H1 (cell line): ENCODE data around the gene SOCS7. TPM values are rescaled to one million over a fixed set of nuclear protein-coding genes. Genes with fewer than 3 reads are reported as not detected.

ENCODE experiments used
- ASH2L ChIP-seq: fragments of 200-600, 300-600 bp; sonication (generic); IDR thresholded peaks from one replicate; pipeline ENCODE4 v1.7.1; 2017; ENCODE audit warnings: low read length
- CBX5 ChIP-seq: fragments of 300-800, 300-1000 bp; sonication (generic); IDR thresholded peaks from 2 replicates; pipeline ENCODE4 v1.7.1; 2016; ENCODE audit warnings: antibody characterized with exemption, low read length, low read depth
- CEBPB ChIP-seq: IDR thresholded peaks from 2 replicates; pipeline ENCODE4 v1.6.1; 2012; ENCODE audit warnings: low read depth, low read length
- EGR1 ChIP-seq: IDR thresholded peaks from 2 replicates; pipeline ENCODE4 v1.6.1; 2011; ENCODE audit warnings: low read depth, low read length, borderline replicate concordance
- EZH2 ChIP-seq: fragments of 200-600 bp; sonication (generic); IDR thresholded peaks from 2 replicates; pipeline ENCODE4 v1.7.1; 2012; ENCODE audit warnings: low read depth, mild to moderate bottlenecking, moderate library complexity, low read length, inconsistent platforms; ENCODE audit not compliant: severe bottlenecking
- FOSL1 ChIP-seq: IDR thresholded peaks from 2 replicates; pipeline ENCODE4 v1.6.1; 2011; ENCODE audit warnings: mild to moderate bottlenecking, low read depth, low read length, moderate library complexity; ENCODE audit not compliant: insufficient read depth
- GTF2F1 ChIP-seq: IDR thresholded peaks from 2 replicates; pipeline ENCODE4 v1.6.1; 2012; ENCODE audit warnings: low read depth, low read length, improper control_type of control experiment, borderline replicate concordance
- JUND ChIP-seq: IDR thresholded peaks from 2 replicates; pipeline ENCODE4 v1.6.1; 2011; ENCODE audit warnings: mild to moderate bottlenecking, improper control_type of control experiment, low read length
- KDM4A ChIP-seq: IDR thresholded peaks from one replicate; pipeline ENCODE4 v1.7.1; 2012; ENCODE audit warnings: low read depth, mild to moderate bottlenecking, moderate library complexity, low read length, inconsistent platforms; ENCODE audit not compliant: severe bottlenecking
- KDM5A ChIP-seq: fragments of 200-600 bp; IDR thresholded peaks from 2 replicates; pipeline ENCODE4 v1.7.1; 2012; ENCODE audit warnings: mild to moderate bottlenecking, low read length, inconsistent platforms, mixed read lengths
- MAFK ChIP-seq: IDR thresholded peaks from 2 replicates; pipeline ENCODE4 v1.6.1; 2012; ENCODE audit warnings: low read depth, mild to moderate bottlenecking, improper control_type of control experiment, low read length
- NANOG ChIP-seq: IDR thresholded peaks from 2 replicates; pipeline ENCODE4 v1.6.1; 2011; ENCODE audit warnings: low read length, low read depth, mild to moderate bottlenecking, inconsistent platforms; ENCODE audit not compliant: insufficient read depth, poor library complexity, severe bottlenecking
- NRF1 ChIP-seq: IDR thresholded peaks from 2 replicates; pipeline ENCODE4 v1.6.1; 2011; ENCODE audit warnings: mild to moderate bottlenecking, low read depth, low read length, improper control_type of control experiment
- POLR2AphosphoS5 ChIP-seq: IDR thresholded peaks from 2 replicates; pipeline ENCODE4 v1.6.1; 2011; ENCODE audit warnings: low read depth, low read length
- POU5F1 ChIP-seq: IDR thresholded peaks from 2 replicates; pipeline ENCODE4 v1.6.1; 2011; ENCODE audit warnings: low read depth, mild to moderate bottlenecking, low read length, moderate library complexity
- RAD21 ChIP-seq, 2 experiments: IDR thresholded peaks in 1 of 2; conservative IDR thresholded peaks in 1 of 2; 2 replicates each; pipeline ENCODE4 v1.6.1; 2011; ENCODE audit warnings: low read depth in 2 of 2, low read length in 2 of 2, improper control_type of control experiment in 1 of 2, inconsistent platforms in 1 of 2, mild to moderate bottlenecking in 1 of 2, moderate library complexity in 1 of 2
- RNF2 ChIP-seq: fragments of 200-900, 300-1000 bp; sonication (generic); IDR thresholded peaks from 2 replicates; pipeline ENCODE4 v1.7.1; 2016; ENCODE audit warnings: borderline replicate concordance, low read depth, mild to moderate bottlenecking, antibody characterized with exemption, low read length; ENCODE audit not compliant: poor library complexity, severe bottlenecking; ENCODE audit errors: missing control alignments
- RXRA ChIP-seq: IDR thresholded peaks from 2 replicates; pipeline ENCODE4 v1.6.1; 2011; ENCODE audit warnings: low read depth, mild to moderate bottlenecking, low read length, moderate library complexity; ENCODE audit not compliant: insufficient read depth
- SAP30 ChIP-seq: fragments of 300-600 bp; sonication (generic); IDR thresholded peaks from 2 replicates; pipeline ENCODE4 v1.7.1; 2012; ENCODE audit warnings: low read length, moderate library complexity, mild to moderate bottlenecking, inconsistent platforms; ENCODE audit not compliant: insufficient read depth, insufficient replicate concordance
- SIN3A ChIP-seq, 2 experiments: IDR thresholded peaks in 1 of 2; conservative IDR thresholded peaks in 1 of 2; 2 replicates each; pipeline ENCODE4 v1.6.1; 2011 to 2012; ENCODE audit warnings: low read length in 2 of 2, improper control_type of control experiment in 1 of 2, low read depth in 1 of 2, mild to moderate bottlenecking in 1 of 2
- SP1 ChIP-seq: IDR thresholded peaks from 2 replicates; pipeline ENCODE4 v1.6.1; 2011; ENCODE audit warnings: low read depth, low read length
- SP4 ChIP-seq: IDR thresholded peaks from 2 replicates; pipeline ENCODE4 v1.6.1; 2012; ENCODE audit warnings: low read length, inconsistent platforms
- SRF ChIP-seq: IDR thresholded peaks from 2 replicates; pipeline ENCODE4 v1.6.1; 2011; ENCODE audit warnings: mild to moderate bottlenecking, low read depth, low read length, moderate library complexity
- TBP ChIP-seq: IDR thresholded peaks from 2 replicates; pipeline ENCODE4 v1.6.1; 2011; ENCODE audit warnings: low read depth, low read length, improper control_type of control experiment
- polyA plus RNA-seq, 7 experiments: library from polyadenylated mRNA; depleted of rRNA in 3 of 7; stranded (reverse) in 5 of 7; unstranded in 2 of 7; fragments of >200 nt in 5 of 7; fragments of 200-250 nt in 2 of 7; gene quantifications; 1 replicate in 5 of 7; 2 replicates in 1 of 7; 4 replicates in 1 of 7; pipeline versions ENCODE4 v1.2.1 to v1.2.3, GENCODE V29; 2011 to 2013; ENCODE audit warnings: missing spikeins in 2 of 7, mixed read lengths in 2 of 7
- total RNA-seq: library from RNA; stranded (reverse); fragmentation: NEBNext Ultra II Directional; extraction: Animal tissue kit (Norgen Biotek cat#: 25700); gene quantifications from 2 replicates; pipeline ENCODE4 v1.2.1, GENCODE V29; 2021

SOCS7 gene
- total and polyA plus RNA-seq, 2 of the 8 experiments (the other 6 are each of a cell fraction or from before 2014, with no cell fraction given): 13.5 to 26.9 TPM

GRCh38 chr17:38440614-38441397 is 89.2 kb downstream of the SOCS7 start (continued):
- TF ChIP-seq RXRA: no peak
- TF ChIP-seq POU5F1: no peak
- peak in 1 of 2 experiments; percentile 86; a peak in 2 of 4 replicates for TF ChIP-seq SIN3A (conservative IDR thresholded peaks at IDR 0.05 in 1 of 2, IDR thresholded peaks at IDR 0.05 in 1 of 2; ENCODE audit: low read depth in 1 of 2, low read length in 2 of 2)
- no peak for TF ChIP-seq SP4
- TF ChIP-seq EGR1: no peak
- TF ChIP-seq RAD21 (IDR thresholded peaks at IDR 0.05 in 1 of 2, conservative IDR thresholded peaks at IDR 0.05 in 1 of 2; ENCODE audit: low read depth in 2 of 2, low read length in 2 of 2): no peak
- no peak for TF ChIP-seq NRF1
- no peak for TF ChIP-seq FOSL1
- TF ChIP-seq EZH2: no peak
- no peak for TF ChIP-seq CBX5
- no peak for TF ChIP-seq JUND
- no peak for TF ChIP-seq MAFK
- peak; percentile 50 for TF ChIP-seq ASH2L
- TF ChIP-seq SRF: no peak
- peak; percentile 53; the same call in 1 of the 2 replicates for TF ChIP-seq SP1
- TF ChIP-seq KDM5A: no peak
- peak; percentile 21 for TF ChIP-seq NANOG
- TF ChIP-seq TBP: peak; percentile 30; the same call in 1 of the 2 replicates
- no peak for TF ChIP-seq SAP30
- TF ChIP-seq RNF2: no peak
- peak; percentile 27; the same call in 1 of the 2 replicates for TF ChIP-seq CEBPB
- TF ChIP-seq GTF2F1: no peak
- TF ChIP-seq POLR2AphosphoS5: peak; percentile 75
- TF ChIP-seq KDM4A: no peak
